CD4-positive, alpha-beta T cell treated with Interleukin-1 beta for 1 hour (primary cell): ENCODE data around the gene BLM.

ENCODE experiments used
- DNase-seq, 2 donors: peaks; one replicate each; pipeline ENCODE4 v3.0.0-alpha.2; 2020 to 2022

The BLM gene

GRCh38 chr15:90794538-90794937 lies 77.4 kb downstream of the BLM start:
- DNase-seq: no peak

GRCh38 chr15:90799639-90800170 lies 82.6 kb downstream of the BLM start:
- no peak for DNase-seq

- no peak for DNase-seq
Measured at GRCh38 chr15:90801803-90802202, 84.7 kb downstream of the BLM start.

GRCh38 chr15:90807074-90807785 lies 90.1 kb downstream of the BLM start:
- DNase-seq: no peak

- no peak for DNase-seq
Measured at GRCh38 chr15:90807786-90808086, 90.6 kb downstream of the BLM start.

GRCh38 chr15:90808517-90809235 lies 91.5 kb downstream of the BLM start:
- peak in 1 of 2 donors; percentile 9 for DNase-seq

GRCh38 chr15:90809536-90809935 lies 92.4 kb downstream of the BLM start:
- DNase-seq: no peak

- no peak for DNase-seq
Measured at GRCh38 chr15:90810354-90810753, 93.2 kb downstream of the BLM start.

GRCh38 chr15:90812171-90812957 lies 95.2 kb downstream of the BLM start:
- DNase-seq: no peak

- no peak for DNase-seq
Measured at GRCh38 chr15:90812958-90813265, 95.8 kb downstream of the BLM start.

GRCh38 chr15:90813796-90814190 lies 96.6 kb downstream of the BLM start:
- DNase-seq: no peak

GRCh38 chr15:90814191-90814821 lies 97.2 kb downstream of the BLM start:
- DNase-seq: no peak

- DNase-seq: peak in 1 of 2 donors; percentile 43
Measured at GRCh38 chr15:90816401-90817116, 99.4 kb downstream of the BLM start.

- no peak for DNase-seq
Measured at GRCh38 chr15:90817117-90818057, 100.2 kb downstream of the BLM start.

GRCh38 chr15:90818251-90819210 lies 101.4 kb downstream of the BLM start:
- DNase-seq: peak in 1 of 2 donors; percentile 76

- no peak for DNase-seq
Measured at GRCh38 chr15:90819390-90819789, 102.2 kb downstream of the BLM start.

GRCh38 chr15:90819850-90820249 lies 102.7 kb downstream of the BLM start:
- peak in 1 of 2 donors; percentile 18 for DNase-seq

GRCh38 chr15:90820481-90820880 lies 103.3 kb downstream of the BLM start:
- DNase-seq: no peak

- no peak for DNase-seq
Measured at GRCh38 chr15:90822204-90822955, 105.2 kb downstream of the BLM start.
